Measurements from ENCODE around the gene ARSA. TPM values are rescaled to one million over a fixed set of nuclear protein-coding genes. Genes with fewer than 3 reads are reported as not detected.

The ARSA gene
- total RNA-seq, 1 experiment from 2014 or later, result 43.8 TPM

GRCh38 chr22:50585238-50585637 is 42.7 kb downstream of the ARSA start:
- Histone ChIP-seq H3K4me3 (ENCODE audit: low read depth in 2 of 2, low read length in 2 of 2) (no peak overlapping the region), H3K27me3 (ENCODE audit: control insufficient read depth, insufficient read depth, low read length) (no peaks in the 10 kb centered on the region), H3K36me3 (ENCODE audit: control insufficient read depth, insufficient read depth, low read length) (no peaks in the 10 kb centered on the region), H3K4me1 (ENCODE audit: control insufficient read depth, insufficient read depth, low read length) (0 out of 2 replicates have a peak, but pooled peaks cover 2% of the 10 kb centered on the region), H3K9me3 (ENCODE audit: control insufficient read depth, insufficient read depth, low read depth, low read length) (no peaks in the 10 kb centered on the region), H3K27ac (ENCODE audit: low read length) (no peak overlapping the region)
- no TSS peak for BruUV-seq (replicated peaks)
- ChIA-PET POLR2A (no interaction called here), CTCF (no interaction called here)
- in situ Hi-C loops (cut with HindIII; ENCODE audit: low pct_unique_long_range_greater_than_20kb, low sequenced_read_pairs), result no loop called here
- ATAC-seq (no peak), DNase-seq (ENCODE audit: low read depth, low spot score) (no peak)
- no peak for TF ChIP-seq POLR2AphosphoS5 (IDR thresholded peaks at IDR 0.05; ENCODE audit: low read depth, low read length)
- TF ChIP-seq TCF7L2 (IDR thresholded peaks at IDR 0.05; ENCODE audit: low read depth, low read length), result no peak
- no peak for TF ChIP-seq REST (IDR thresholded peaks at IDR 0.05; ENCODE audit: insufficient read depth in 1 of 2, low read depth in 2 of 2, low read length in 1 of 2)
- TF ChIP-seq CTCF (IDR thresholded peaks at IDR 0.05), result no peak
- TF ChIP-seq SIN3A (IDR thresholded peaks at IDR 0.05; ENCODE audit: borderline replicate concordance, insufficient read depth, low read depth, low read length), result no peak
- intact Hi-C loops (cut with micrococcal nuclease; ENCODE audit: unreplicated experiment), result no loop called here

GRCh38 chr22:50584106-50585096 is 43.6 kb downstream of the ARSA start:
- ChIA-PET CTCF (no interaction called here), POLR2A (no interaction called here)

More at GRCh38 chr22:50584106-50585096, 43.6 kb downstream of the ARSA start:
- Histone ChIP-seq H3K36me3 (ENCODE audit: control insufficient read depth, insufficient read depth, low read length) (no peaks in the 10 kb centered on the region), H3K27ac (ENCODE audit: low read length) (no peak overlapping the region), H3K4me3 (ENCODE audit: low read depth in 2 of 2, low read length in 2 of 2) (no peak overlapping the region; a peak in 1 of 4 replicates), H3K9me3 (ENCODE audit: control insufficient read depth, insufficient read depth, low read depth, low read length) (no peaks in the 10 kb centered on the region), H3K4me1 (ENCODE audit: control insufficient read depth, insufficient read depth, low read length) (0 out of 2 replicates have a peak, but pooled peaks cover 2% of the 10 kb centered on the region), H3K27me3 (ENCODE audit: control insufficient read depth, insufficient read depth, low read length) (no peaks in the 10 kb centered on the region)
- no TSS peak for BruUV-seq (replicated peaks)
- ATAC-seq, result no peak
- in situ Hi-C loops (cut with HindIII; ENCODE audit: low pct_unique_long_range_greater_than_20kb, low sequenced_read_pairs), result no loop called here
- intact Hi-C loops (cut with micrococcal nuclease; ENCODE audit: unreplicated experiment), result no loop called here
- DNase-seq (ENCODE audit: low read depth, low spot score), result no peak
- TF ChIP-seq REST (IDR thresholded peaks at IDR 0.05; ENCODE audit: insufficient read depth in 1 of 2, low read depth in 2 of 2, low read length in 1 of 2) (no peak), TCF7L2 (IDR thresholded peaks at IDR 0.05; ENCODE audit: low read depth, low read length) (no peak), SIN3A (IDR thresholded peaks at IDR 0.05; ENCODE audit: borderline replicate concordance, insufficient read depth, low read depth, low read length) (no peak), POLR2AphosphoS5 (IDR thresholded peaks at IDR 0.05; ENCODE audit: low read depth, low read length) (no peak), CTCF (IDR thresholded peaks at IDR 0.05) (no peak)
